GM21447 (cell line): Measurements from ENCODE around the gene FSTL5.

Experiments used
- ATAC-seq: cut with Tn5 transposase; IDR thresholded peaks from one replicate; pipeline ENCODE4 v1.9.1; 2021; ENCODE audit not compliant: unreplicated experiment

The FSTL5 gene

DNA sequence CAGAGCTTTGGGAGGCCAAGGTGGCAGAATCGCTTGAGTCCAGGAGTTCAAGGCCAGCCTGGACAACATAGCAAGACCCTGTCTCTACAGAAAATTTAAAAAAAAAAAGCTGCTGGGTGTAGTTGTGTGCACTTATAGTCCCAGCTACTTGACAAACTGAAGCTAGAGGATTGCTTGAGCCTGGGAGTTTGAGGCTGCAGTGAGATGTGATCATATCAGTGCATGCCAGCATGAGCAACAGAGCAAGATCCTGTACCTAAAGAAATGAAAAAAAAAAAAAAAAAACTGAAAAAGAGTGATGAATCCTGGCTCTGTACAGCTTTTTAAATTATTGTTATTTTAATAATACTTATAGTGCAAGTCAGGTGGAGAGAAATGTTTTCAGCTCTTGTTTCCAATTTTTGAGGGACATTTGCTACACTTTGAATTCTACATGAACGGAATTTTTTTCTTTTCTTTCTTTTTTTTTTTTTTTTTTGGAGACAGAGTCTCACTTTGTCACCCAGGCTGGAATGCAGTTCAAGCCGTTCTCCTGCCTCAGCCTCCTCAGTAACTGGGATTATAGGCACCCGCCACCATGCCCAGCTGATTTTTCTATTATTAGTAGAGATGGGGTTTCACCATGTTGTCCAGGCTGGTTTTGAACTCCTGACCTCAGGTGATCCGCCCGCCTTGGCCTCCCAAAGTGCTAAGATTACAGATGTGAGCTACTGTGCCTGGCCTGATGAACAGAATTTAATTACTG is 215.6 kb downstream of the FSTL5 start:
- no peak for ATAC-seq

DNA sequence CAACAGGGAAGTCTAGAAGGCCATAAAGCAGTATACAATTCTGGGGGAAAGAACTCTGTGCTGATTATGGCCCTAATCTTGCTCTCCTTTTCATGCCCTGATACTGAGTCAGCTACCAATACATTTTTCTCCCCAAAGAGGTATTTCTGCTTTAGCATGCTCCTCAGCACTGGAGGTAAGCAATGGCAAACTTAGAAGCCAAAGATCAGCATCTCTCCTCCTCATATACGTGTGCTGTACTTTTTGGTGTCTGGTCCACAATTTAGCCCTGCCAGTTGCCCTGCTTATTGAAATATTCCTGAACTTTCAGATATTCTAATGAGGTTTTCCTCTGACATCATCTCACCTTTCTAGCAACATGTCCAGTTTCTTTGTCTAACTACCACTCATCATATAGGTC is 226.2 kb downstream of the FSTL5 start:
- no peak for ATAC-seq

DNA sequence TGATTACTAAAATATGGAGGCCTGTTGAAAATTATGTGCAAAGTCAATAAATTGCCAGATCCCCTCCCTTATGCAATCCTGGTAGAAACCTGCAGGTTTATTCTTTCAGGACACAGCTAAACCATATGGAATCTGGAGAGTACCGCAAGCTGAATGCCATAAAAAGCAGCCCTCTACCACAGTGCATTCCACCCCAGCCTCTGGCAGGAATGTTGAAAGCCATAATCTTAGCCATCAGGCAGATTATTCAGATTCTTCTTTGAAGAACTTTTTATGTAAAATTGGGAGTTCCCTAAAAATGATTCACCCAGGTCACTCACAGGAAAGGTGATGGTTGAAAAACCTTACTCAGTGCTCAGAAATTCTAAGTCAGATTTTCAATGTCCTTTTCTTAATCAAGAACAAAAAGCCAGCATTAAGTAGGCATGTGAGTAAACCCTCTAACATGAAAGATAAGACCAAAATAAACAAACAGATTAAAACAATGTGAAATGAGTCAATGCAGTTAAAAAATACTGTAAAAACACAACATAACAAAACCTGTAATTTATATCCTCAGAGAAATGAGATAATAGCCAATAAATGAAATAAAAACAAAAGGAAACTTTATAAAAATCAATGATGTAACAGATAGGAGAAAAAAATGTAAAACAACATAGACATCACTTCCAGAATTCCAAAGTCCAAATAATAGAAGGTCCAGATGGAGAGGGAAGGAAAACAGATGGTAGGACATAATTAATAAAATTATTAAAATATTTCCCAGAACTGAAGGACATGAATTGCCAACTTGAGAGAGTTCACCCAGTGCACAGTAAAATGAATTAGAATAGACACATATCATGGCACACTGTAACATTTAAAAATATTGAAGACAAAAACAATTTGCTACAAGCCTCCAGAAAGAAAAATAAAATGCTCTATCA is 226.9 kb downstream of the FSTL5 start:
- no peak for ATAC-seq

DNA sequence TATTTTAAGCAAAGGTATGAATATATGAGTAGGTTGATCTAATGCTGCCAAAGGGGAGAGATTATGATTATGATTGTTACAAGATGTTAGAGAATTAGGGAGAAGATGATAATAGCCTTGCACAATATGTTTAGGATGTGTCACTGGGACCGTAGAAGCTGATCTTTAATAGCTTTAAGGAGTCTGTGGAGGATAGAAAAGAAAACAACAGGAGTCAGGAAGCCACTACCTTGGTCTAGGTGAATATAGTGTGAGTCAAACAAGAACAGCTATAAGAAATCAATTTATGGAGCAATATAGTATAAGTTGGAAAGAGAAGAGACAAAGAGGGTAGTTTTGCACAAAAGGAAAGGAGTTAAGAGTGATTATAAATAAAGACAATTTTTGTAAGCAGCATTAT is 232.7 kb downstream of the FSTL5 start:
- ATAC-seq, result no peak

DNA sequence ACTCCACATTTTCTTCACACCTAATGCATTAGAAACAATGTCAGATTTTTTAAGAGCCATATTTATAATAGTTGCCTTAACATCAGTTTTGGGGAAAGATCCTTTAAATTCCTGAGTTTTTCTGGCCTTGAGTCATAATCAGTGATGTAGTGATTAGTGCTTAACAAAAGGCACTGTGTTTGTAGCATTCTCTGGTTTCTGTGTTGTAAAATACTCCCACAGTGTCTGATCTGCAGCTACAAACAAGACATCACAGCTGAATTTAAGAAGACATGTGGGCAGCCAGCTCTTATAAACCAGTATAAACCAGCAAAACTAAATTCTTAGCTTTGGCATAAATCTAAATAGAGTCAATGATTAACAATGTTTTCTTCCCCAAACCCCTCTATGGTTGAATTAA is 233.8 kb downstream of the FSTL5 start:
- no peak for ATAC-seq

DNA sequence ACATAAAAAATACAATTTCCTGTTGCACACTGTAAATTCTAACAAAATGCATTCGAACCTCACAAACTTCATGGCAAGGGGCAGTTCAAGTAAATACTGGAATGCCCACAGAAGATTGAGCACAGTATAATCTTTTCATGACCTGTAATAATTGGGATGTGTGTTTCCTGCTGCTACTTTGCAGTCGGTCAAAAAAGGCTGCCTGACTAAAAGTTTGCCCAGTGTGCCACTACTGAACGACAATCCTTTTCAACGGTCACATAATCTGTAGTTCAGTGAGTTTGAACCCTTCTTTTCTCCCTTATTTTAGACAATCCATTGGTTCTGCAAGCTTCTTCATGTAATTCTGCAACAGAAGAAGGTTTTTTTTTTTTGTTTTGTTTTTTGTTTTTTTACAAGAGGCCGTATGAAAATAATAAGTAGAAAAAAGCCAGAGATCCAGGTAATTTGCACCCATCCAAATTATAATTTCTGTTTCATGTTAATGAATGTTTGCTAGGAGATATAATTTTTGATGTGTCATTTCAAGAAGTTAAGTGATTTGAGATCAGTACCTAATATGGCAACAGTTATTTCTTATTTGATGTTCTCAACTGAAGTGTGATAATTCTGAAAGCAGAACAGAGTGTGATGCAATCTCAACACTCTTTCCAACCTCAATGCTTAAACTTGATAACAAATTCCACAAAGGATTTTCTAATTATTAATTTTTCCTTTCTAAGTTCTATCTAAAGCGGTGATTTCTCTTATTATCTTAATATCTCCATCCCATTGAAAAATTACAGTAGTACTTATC is 237.6 kb downstream of the FSTL5 start:
- ATAC-seq, result no peak

DNA sequence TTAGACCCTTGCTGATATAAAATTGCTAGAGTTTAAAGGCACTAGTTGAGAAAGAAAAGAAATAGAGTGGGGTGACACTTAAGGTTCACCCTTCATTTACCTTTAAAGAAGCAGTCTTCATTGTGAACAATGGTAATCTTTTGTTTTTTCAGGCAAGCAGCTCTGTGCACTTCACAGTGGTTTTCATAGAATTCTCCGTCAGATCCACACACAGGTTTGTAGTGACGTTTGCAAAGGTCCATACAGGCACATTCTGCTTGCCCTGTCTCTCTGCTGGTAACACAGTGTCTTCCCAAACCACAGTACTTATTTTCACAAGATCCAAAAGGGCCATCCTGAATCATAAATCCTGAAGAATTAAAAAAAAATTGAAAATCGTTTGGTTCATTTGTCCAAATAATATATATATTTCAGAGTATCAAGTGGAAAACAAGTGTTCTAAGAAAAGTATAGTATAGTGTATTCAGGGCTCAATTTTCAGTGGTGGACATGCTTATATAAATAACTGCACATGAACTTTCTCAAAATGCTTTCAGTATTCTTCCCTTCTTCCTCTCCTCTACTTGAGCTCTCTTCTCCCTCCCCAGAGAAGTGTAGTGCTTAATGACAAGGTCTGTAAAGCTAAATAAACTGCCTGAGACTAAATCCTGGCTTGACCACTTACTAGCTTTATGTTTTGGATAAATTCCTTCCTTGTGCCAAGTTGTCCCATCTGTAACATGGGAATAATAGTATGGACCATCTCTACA is 243.3 kb downstream of the FSTL5 start:
- no peak for ATAC-seq

DNA sequence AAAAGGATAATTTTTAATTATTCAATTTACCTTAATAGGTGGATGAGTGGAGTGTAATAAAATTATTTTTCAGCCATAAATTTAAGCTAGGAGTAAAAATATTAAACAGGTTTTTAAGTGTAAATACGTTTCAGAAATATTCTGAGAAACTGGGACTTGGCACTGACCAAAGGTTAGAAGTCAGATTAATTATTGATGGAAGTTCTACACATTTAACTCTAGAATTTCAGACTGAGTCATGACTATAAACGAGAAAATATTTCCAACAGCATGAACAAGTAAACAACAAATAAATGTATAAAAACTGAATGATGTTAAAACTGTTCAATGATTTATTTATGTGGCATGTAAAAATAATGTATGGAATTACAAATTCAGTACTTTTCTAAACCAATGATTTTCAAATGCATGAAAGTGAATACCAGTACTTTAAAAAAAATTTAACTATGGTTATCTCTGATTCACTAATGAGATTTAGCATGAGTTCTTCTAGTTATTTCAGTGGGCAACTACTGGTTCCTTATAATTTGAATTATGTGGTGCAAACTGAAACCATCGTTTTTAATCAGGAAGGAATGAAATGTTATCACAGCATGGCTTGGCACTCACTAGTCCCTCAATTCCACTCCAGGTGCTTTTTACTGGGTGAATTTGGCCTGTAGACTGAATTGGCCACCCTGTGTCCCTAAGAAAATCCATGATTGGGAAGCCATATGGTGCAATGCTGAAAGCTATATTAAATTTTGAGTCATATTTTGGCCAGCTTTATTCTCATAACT is 244.2 kb downstream of the FSTL5 start:
- ATAC-seq, result no peak

DNA sequence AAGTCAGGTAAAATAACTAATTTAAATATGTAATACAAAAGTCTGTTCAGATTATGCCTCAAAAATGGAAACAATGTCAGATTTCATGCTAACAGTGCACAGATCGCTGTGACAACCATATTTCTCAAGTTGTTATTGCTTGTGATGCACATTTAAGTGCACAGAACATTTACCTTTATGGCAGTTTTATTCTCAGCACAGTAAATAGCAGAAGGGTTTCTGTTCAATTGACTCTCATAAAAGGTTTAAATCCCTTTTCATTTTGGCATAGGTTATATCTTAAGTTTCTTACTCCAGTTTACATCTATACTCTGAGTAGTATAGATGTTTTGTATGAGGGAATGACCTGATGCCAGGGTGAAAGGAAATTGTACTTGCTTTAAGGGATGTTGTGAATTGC is 247.8 kb downstream of the FSTL5 start:
- no peak for ATAC-seq

DNA sequence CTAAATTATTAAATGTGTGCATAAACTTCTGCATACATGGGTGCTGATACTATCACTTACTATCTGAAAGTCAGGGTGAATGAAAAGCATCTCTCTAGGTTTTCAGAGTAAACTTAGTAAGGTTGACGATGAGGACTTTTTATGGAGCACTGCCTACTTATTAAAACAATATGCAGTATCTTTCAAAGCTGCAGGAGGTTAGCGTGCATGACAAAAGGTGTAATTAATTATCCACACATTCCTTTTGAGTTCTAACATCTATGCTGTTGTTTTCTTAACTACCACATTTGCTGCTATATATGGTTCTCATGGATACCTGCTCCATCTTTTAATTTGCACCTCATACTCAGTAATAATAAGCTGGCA is 256.2 kb downstream of the FSTL5 start:
- no peak for ATAC-seq

DNA sequence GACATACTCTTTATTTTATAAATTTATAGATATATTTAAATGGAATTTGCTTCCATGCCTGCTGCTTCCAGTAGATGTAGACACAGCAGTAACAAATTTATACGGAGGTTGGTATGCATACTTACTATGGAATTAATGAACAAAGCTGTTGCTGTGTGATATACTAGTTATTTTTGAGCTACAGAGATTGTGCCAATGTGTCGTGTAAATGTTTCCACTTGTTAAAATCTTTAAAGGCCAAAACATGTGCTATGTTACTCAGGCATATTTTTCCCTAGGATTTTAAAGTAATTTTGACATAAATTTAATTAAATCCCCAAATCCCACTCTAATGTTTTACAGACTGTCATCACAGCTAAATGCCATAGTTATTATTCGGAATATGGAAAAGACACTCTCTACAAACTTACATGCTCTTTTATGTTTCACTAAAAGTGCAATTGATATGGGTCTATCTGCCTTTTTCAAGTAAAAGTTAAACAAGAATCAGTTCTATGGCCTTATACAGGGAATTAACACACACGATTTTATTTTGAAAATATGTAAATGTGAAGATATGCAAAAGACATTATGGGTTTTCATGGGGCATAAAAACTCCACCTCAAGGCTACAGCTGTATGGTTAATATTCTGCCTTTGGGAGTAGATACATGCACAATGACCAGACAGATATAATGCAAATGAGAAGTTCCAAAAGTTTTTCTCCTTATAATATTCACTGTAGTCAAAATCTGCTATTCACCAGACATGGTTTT is 256.8 kb downstream of the FSTL5 start:
- no peak for ATAC-seq

DNA sequence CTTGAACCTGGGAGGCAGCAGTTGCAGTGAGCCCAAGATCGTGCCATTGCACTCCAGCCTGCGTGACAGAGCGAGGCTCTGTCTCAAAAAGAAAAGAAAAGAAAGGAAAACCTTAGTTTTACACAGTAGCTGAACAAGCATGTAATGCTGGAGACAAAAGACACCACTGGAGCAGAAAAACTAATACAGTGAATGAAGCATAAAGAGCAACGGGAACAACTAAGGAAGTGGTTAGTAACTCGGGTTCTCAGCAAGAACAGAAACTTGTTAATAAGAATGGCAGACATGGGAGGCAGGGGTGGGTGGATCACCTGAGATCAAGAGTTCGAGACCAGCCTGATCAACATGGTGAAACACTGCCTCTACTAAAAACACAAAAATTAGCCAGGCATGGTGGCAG is 263.7 kb downstream of the FSTL5 start:
- no peak for ATAC-seq

DNA sequence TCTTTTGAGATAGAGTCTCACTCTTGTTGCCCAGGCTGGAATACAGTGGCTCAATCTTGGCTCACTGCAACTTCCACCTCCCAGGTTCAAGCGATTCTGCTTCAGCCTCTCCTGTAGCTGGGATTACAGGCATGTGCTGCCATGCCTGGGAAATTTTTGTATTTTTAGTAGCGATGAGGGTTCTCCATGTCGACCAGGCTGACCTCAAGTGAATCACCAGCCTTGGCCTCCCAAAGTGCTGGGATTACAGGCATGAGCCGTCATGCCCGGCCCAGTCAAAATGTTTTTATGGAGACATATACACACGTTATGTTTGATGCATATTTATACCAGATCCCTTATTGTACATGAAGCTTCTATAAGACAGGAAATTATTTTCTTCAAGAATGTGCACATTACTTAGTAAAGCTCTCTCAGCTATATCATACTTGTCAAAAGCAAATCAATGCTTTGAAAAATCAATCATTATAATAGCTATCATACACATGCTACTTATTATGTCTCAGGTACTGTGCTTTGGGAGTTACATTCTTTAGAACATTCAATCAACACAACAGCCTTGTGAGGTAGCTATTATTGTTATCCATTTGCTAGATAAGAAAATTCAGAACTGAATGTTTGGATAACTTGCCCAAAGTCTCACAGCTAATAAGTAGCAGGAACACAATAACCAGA is 269.2 kb downstream of the FSTL5 start:
- no peak for ATAC-seq

DNA sequence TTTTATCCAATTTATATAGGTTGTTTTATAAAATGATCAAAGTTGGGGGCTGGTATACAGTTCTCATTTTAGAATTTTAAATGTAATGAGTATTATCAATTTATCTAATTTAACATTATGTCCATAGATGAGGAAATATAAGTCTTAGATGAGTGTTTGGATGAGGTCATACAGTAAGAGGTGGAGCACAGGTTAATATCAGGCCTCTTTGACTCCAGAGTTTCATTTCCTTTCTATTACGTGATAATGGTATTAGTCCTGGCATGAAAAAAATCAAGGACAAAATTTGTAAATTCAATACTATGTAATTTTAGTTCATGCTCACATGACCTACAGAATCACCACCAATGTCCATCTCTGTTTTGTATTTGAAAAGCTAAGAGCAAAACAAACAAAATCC is 269.8 kb downstream of the FSTL5 start:
- ATAC-seq, result no peak

DNA sequence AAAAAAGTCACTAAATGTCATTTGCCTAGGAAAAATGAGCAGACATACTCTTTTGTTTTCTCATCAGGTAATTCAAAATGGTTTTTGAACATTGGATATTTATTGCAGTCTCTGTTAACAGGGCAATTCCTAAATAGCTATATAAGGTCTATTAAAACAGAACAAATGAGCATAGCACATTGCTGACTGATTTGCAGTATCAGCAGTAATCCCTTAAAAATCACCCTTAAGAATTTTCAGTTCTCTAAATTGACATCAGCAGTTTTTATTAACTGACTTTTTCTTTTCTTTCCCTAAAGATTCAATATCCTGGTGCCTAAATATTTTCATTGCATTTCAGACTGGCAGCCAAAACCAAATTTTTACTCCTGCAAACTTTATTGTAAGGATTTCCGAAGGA is 270.2 kb downstream of the FSTL5 start:
- ATAC-seq, result no peak

DNA sequence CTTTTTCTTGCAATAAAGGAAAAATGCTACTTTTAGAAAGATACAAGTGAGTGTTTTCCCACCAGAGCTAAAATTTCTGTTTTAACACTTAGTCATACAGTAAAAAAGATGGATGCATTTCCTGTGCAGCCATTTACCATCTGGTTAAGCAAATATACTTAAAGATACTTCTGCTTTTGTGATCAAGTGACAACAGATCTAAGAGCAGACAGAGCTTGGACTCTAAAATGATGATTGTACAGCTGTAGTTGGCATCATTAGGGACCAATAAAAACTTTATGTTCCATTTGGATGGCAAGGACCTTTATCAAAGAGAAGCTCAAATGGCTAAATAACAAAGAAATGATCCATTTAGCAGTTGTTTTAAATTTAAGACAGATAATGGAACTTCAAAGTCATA is 270.8 kb downstream of the FSTL5 start:
- ATAC-seq, result no peak

DNA sequence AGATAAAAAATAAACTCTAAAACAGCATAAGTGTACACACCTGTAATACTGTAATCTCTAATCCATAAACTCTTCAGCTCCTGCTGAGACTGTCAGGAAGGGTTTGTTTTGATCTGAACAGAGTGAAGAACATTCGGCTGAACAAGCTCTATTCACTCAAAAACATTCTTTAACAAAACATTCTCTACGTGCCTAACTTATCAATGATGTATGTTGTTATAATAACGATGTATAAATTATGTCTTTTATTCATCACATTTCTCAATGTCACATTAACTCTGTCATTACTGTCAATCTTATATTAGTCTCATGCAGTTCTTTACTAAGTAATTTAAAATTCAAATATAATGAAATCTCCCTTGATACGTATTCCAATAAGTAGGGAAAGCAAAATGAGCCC is 280.6 kb downstream of the FSTL5 start:
- no peak for ATAC-seq

DNA sequence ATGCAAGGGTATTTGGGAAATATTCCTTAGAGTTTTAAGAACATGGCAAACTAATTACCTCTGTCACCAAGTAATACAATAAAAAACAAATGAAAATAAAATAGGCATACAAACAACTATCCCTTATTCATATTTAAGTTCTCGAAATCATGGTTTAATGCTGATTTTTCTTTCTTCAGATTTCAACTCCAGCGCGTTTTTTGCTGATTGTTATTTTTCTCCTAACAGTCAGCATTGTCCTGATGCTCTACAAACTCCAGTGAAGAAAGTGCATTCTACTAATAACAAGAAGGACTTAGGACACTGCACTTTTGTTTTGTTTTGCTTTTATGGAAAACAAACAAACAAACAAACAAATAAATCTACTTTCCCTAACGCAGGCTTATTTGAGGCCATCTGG is 282.4 kb downstream of the FSTL5 start:
- no peak for ATAC-seq

DNA sequence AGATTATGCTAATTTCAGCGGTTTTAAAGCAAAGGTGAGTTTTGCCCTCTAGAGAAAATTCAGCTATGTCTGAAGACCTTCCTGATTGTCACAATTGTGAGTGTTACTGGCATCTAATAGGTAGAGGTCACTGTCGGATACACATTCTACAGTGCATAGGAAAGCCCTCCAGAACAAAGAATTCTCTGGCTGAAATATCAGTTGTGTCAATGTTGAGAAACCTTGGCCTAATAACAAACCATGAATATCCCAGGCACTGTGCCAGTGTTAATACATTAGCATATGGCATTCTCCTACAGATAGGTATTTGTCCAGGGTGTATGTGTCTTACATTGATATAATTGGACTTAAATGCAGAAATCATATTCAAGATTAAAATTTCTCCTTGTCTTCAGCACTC is 294.3 kb downstream of the FSTL5 start:
- no peak for ATAC-seq
